B cell (primary cell): ENCODE data around the gene TMEM147.

ENCODE experiments used
- CTCF ChIP-seq: fragments of 200-600 bp; IDR thresholded peaks from one replicate; pipeline ENCODE4 v1.8.0; 2022; ENCODE audit warnings: antibody characterized with exemption, mild to moderate bottlenecking
- EZH2 ChIP-seq: IDR thresholded peaks from 2 replicates; pipeline ENCODE4 v1.6.1; 2012; ENCODE audit warnings: borderline replicate concordance, low read depth, mild to moderate bottlenecking, moderate library complexity, low read length; ENCODE audit not compliant: insufficient read depth, poor library complexity, severe bottlenecking

- TF ChIP-seq CTCF (no peak), EZH2 (no peak)
Observed at GRCh38 chr19:35539314-35539713, 6.1 kb upstream of the TMEM147 start.
